ENCODE data around the gene CBX3.

GRCh38 chr7:26237035-26237807 is 35.7 kb downstream of the CBX3 start:
- TF ChIP-seq CTCF (IDR thresholded peaks at IDR 0.05) = no peak
- TF ChIP-seq POLR2A (IDR thresholded peaks at IDR 0.05) = no peak

Measured in heart left ventricle (tissue), 13 donors.